Adrenal gland (tissue), 5 donors: ENCODE measurements around the gene GMDS.

Experiments
- CTCF ChIP-seq, 6 experiments: fragments of 450-650 bp in 4 of 6; fragments of 200-600 bp in 2 of 6; sonication (generic) in 1 of 6; IDR thresholded peaks; 1 replicate in 5 of 6; 2 replicates in 1 of 6; pipeline versions ENCODE4 v1.5.1 to v1.8.0; 2016 to 2021; ENCODE audit warnings: antibody characterized with exemption in 6 of 6, mild to moderate bottlenecking in 2 of 6, moderate library complexity in 1 of 6
- POLR2A ChIP-seq, 2 donors: fragments of 450-650 bp; IDR thresholded peaks; one replicate each; pipeline ENCODE4 v1.6.1; 2017; ENCODE audit warnings: antibody characterized with exemption in 2 of 2, mild to moderate bottlenecking in 2 of 2, moderate library complexity in 1 of 2
- donor health status: DM: no; HTN: no; CAD: no.

GRCh38 chr6:2110504-2110903, 134.9 kb downstream of the GMDS start:
- no peak for TF ChIP-seq CTCF (IDR thresholded peaks at IDR 0.05)
- no peak for TF ChIP-seq POLR2A (IDR thresholded peaks at IDR 0.05)
